ENCODE data around the gene DUOXA1. TPM values are rescaled to one million over a fixed set of nuclear protein-coding genes. Genes with fewer than 3 reads are reported as not detected.

Gene DUOXA1
- total and polyA plus RNA-seq, 9 of the 15 experiments (the other 6 are each of a cell fraction or from before 2014, with no cell fraction given) = 0.17 to 0.74 (median 0.24) TPM; not detected in 6

DNA sequence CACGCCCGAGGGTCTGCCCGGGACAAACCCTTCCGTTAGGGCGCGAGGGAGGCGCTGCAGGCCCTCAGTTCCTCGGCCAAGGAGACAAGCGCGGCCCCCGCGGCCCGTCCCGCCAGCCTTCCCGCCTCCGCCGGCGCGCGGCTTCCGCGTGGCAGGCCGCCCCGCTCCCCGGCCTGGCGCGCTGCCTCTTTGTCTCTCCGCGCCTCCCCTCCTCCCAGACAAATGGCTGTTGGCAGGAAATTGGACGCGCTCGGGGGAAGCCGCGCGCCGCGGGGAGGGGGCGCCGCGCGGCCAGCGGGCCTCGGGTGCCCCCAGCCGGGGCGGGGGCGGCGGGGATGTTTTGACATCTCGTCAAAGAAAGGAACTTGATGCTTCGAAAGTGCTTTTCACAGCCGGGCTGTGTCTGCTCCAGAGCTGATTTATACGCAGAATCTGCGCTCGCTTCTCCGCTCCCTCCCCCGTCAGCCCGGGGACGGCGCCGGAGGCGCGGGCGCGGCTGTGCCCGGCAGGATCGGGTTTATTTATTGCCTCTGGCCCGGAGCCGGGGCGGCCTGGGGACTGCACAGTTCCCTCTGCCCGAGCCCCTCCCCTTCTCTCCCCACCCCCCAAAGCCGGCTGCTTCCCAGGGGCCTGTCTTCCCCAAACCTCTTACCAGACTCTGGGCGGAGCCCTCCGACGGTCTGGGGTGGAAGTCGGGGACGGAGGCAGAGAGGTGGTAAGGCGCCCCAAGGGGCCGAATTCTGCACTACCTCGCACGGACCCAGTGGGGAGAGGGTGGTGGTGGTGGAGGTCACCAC lies 37.4 kb upstream of the DUOXA1 start (continued):
- TF ChIP-seq BRD9 (IDR thresholded peaks at IDR 0.05; ENCODE audit: low read depth, partially characterized antibody) = no peak
- TF ChIP-seq ZNF232 (CRISPR knock-in tag; IDR thresholded peaks at IDR 0.05) = no peak
- TF ChIP-seq, protein P1, sequence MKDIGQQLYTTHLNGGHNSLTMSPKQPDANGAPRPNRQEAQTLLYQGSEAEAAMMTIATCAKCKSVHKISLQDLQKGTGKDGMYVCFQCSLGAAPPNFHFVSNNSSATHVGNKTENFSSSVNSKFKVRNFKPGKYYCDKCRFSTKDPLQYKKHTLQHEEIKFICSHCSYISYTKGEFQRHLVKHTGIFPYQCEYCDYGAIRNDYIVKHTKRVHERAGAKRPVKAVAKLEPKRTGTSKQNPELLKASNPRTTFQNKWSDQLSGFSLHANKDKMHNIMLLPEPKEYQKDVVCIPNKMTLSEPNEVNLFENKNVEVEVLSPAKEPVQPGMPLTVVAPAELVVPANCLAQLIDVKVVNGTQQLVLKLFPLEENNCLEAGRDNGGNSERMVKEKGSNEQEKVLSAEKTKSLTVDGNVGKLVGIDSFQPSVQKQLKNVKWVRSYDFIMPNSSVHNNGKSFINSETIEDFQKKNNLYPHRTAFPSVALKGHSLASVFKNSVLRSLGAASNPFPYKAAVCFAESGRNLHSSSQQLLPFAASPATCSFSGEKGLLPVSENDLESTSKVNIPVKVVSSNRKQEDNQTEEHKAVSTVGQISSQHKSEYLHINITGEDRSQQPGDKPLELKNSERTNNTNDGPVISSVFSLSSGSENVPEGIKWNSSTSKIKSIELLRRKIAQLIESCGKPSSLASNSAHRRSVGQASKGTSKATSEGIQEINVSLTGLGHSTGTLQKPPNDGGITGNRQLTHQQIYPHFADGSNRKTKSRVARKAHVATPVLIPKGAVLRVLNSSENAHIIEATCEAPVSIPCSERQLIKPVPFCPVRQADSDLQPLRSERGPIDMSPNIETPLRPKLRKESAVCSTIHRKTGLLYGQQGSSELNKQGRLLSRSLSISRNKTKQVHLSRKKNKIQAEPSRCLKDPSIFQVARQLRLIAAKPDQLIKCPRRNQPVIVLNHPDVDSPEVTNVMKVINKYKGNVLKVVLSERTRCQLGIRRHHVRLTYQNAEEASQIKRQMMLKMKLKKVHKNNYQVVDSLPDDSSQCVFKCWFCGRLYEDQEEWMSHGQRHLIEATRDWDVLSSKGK (CRISPR knock-in tag; IDR thresholded peaks at IDR 0.05) = no peak
- TF ChIP-seq, protein P2, sequence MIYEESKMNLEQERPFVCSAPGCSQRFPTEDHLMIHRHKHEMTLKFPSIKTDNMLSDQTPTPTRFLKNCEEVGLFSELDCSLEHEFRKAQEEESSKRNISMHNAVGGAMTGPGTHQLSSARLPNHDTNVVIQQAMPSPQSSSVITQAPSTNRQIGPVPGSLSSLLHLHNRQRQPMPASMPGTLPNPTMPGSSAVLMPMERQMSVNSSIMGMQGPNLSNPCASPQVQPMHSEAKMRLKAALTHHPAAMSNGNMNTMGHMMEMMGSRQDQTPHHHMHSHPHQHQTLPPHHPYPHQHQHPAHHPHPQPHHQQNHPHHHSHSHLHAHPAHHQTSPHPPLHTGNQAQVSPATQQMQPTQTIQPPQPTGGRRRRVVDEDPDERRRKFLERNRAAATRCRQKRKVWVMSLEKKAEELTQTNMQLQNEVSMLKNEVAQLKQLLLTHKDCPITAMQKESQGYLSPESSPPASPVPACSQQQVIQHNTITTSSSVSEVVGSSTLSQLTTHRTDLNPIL (CRISPR knock-in tag; IDR thresholded peaks at IDR 0.05) = no peak
- 0 out of 2 replicates have a peak, but pooled peaks have one; percentile 42 for TF ChIP-seq TARDBP (IDR thresholded peaks at IDR 0.05)
- TF ChIP-seq CXXC5 (CRISPR knock-in tag; IDR thresholded peaks at IDR 0.05) = peak; percentile 77
- TF ChIP-seq, protein P3, sequence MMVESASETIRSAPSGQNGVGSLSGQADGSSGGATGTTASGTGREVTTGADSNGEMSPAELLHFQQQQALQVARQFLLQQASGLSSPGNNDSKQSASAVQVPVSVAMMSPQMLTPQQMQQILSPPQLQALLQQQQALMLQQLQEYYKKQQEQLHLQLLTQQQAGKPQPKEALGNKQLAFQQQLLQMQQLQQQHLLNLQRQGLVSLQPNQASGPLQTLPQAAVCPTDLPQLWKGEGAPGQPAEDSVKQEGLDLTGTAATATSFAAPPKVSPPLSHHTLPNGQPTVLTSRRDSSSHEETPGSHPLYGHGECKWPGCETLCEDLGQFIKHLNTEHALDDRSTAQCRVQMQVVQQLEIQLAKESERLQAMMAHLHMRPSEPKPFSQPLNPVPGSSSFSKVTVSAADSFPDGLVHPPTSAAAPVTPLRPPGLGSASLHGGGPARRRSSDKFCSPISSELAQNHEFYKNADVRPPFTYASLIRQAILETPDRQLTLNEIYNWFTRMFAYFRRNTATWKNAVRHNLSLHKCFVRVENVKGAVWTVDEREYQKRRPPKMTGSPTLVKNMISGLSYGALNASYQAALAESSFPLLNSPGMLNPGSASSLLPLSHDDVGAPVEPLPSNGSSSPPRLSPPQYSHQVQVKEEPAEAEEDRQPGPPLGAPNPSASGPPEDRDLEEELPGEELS (CRISPR knock-in tag; IDR thresholded peaks at IDR 0.05; ENCODE audit: borderline replicate concordance) = no peak
- no peak for TF ChIP-seq SMAD3 (CRISPR knock-in tag; conservative IDR thresholded peaks at IDR 0.05)
- TF ChIP-seq MAFK (IDR thresholded peaks at IDR 0.05; ENCODE audit: low read length) = no peak
- TF ChIP-seq TAF7 (tag; IDR thresholded peaks at IDR 0.05) = no peak
- TF ChIP-seq, protein P4, sequence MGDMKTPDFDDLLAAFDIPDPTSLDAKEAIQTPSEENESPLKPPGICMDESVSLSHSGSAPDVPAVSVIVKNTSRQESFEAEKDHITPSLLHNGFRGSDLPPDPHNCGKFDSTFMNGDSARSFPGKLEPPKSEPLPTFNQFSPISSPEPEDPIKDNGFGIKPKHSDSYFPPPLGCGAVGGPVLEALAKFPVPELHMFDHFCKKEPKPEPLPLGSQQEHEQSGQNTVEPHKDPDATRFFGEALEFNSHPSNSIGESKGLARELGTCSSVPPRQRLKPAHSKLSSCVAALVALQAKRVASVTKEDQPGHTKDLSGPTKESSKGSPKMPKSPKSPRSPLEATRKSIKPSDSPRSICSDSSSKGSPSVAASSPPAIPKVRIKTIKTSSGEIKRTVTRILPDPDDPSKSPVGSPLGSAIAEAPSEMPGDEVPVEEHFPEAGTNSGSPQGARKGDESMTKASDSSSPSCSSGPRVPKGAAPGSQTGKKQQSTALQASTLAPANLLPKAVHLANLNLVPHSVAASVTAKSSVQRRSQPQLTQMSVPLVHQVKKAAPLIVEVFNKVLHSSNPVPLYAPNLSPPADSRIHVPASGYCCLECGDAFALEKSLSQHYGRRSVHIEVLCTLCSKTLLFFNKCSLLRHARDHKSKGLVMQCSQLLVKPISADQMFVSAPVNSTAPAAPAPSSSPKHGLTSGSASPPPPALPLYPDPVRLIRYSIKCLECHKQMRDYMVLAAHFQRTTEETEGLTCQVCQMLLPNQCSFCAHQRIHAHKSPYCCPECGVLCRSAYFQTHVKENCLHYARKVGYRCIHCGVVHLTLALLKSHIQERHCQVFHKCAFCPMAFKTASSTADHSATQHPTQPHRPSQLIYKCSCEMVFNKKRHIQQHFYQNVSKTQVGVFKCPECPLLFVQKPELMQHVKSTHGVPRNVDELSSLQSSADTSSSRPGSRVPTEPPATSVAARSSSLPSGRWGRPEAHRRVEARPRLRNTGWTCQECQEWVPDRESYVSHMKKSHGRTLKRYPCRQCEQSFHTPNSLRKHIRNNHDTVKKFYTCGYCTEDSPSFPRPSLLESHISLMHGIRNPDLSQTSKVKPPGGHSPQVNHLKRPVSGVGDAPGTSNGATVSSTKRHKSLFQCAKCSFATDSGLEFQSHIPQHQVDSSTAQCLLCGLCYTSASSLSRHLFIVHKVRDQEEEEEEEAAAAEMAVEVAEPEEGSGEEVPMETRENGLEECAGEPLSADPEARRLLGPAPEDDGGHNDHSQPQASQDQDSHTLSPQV (IDR thresholded peaks at IDR 0.05) = peak; percentile 80
- TF ChIP-seq, protein P5, sequence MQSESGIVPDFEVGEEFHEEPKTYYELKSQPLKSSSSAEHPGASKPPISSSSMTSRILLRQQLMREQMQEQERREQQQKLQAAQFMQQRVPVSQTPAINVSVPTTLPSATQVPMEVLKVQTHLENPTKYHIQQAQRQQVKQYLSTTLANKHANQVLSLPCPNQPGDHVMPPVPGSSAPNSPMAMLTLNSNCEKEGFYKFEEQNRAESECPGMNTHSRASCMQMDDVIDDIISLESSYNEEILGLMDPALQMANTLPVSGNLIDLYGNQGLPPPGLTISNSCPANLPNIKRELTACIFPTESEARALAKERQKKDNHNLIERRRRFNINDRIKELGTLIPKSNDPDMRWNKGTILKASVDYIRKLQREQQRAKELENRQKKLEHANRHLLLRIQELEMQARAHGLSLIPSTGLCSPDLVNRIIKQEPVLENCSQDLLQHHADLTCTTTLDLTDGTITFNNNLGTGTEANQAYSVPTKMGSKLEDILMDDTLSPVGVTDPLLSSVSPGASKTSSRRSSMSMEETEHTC (IDR thresholded peaks at IDR 0.05) = no peak
- no peak for TF ChIP-seq ZNF584 (CRISPR knock-in tag; IDR thresholded peaks at IDR 0.05; ENCODE audit: low read depth)
- no peak for TF ChIP-seq ETV5 (CRISPR knock-in tag; IDR thresholded peaks at IDR 0.05; ENCODE audit: low read depth)
